NB4 (cell line): Measurements from ENCODE around the gene NEB.
"Not testable (repeated sequence)": the region's sequence is repeated elsewhere in the genome, so short reads cannot be mapped to it uniquely, and the experiment has no call there.

Source experiments
- DNase-seq: peaks from one replicate; pipeline ENCODE4 v3.0.0; 2010; ENCODE audit warnings: low read depth
- H3K4me3 ChIP-seq: one replicate; pipeline ENCODE4 v1.5.1; 2011; ENCODE audit warnings: mild to moderate bottlenecking, low read depth, low read length, moderate library complexity
- CTCF ChIP-seq: IDR thresholded peaks from one replicate; pipeline ENCODE4 v1.5.1; 2012; ENCODE audit warnings: low read depth, low read length
- MAX ChIP-seq: IDR thresholded peaks from 2 replicates; pipeline ENCODE4 v1.6.1; 2011; ENCODE audit warnings: low read depth, low read length
- MYC ChIP-seq: IDR thresholded peaks from 2 replicates; pipeline ENCODE4 v1.6.1; 2011; ENCODE audit warnings: low read depth, low read length
- POLR2A ChIP-seq: IDR thresholded peaks from 2 replicates; pipeline ENCODE4 v1.6.1; 2011; ENCODE audit warnings: mild to moderate bottlenecking; ENCODE audit not compliant: insufficient read length; ENCODE audit errors: extremely low read depth

The NEB gene

GRCh38 chr2:151611351-151611750 lies 122.9 kb downstream of the NEB start:
- no peak for DNase-seq
- no peak for TF ChIP-seq CTCF
- no peak for TF ChIP-seq MAX
- no peak for TF ChIP-seq POLR2A
- no peak for TF ChIP-seq MYC
- no peak overlapping the region for H3K4me3 ChIP-seq

GRCh38 chr2:151610310-151610709 lies 124.0 kb downstream of the NEB start:
- DNase-seq: no peak
- TF ChIP-seq MAX (no peak), CTCF (no peak), POLR2A (no peak), MYC (no peak)
- no peak overlapping the region for H3K4me3 ChIP-seq

- H3K4me3 ChIP-seq: no peak overlapping the region
- no peak for DNase-seq
- no peak for TF ChIP-seq MAX
- no peak for TF ChIP-seq MYC
- no peak for TF ChIP-seq CTCF
- TF ChIP-seq POLR2A: no peak
These were observed 124.6 kb downstream of the NEB start for GRCh38 chr2:151609705-151610104.

GRCh38 chr2:151607459-151608424 lies 126.5 kb downstream of the NEB start:
- DNase-seq: not testable (repeated sequence)

GRCh38 chr2:151603530-151603929 lies 130.7 kb downstream of the NEB start:
- DNase-seq, H3K4me3 ChIP-seq: not testable (repeated sequence)

More at GRCh38 chr2:151607459-151608424, 126.5 kb downstream of the NEB start:
- H3K4me3 ChIP-seq: not testable (repeated sequence)

GRCh38 chr2:151602402-151602801 lies 131.9 kb downstream of the NEB start:
- not testable (repeated sequence) for H3K4me3 ChIP-seq, DNase-seq

GRCh38 chr2:151601803-151602202 lies 132.5 kb downstream of the NEB start:
- DNase-seq, H3K4me3 ChIP-seq: not testable (repeated sequence)

- DNase-seq, H3K4me3 ChIP-seq: not testable (repeated sequence)
These were observed 137.2 kb downstream of the NEB start for GRCh38 chr2:151596903-151597608.

GRCh38 chr2:151591908-151592255 lies 142.4 kb downstream of the NEB start:
- not testable (repeated sequence) for H3K4me3 ChIP-seq, DNase-seq

GRCh38 chr2:151591250-151591907 lies 142.9 kb downstream of the NEB start:
- DNase-seq, H3K4me3 ChIP-seq: not testable (repeated sequence)

- not testable (repeated sequence) for DNase-seq, H3K4me3 ChIP-seq
These were observed 153.0 kb downstream of the NEB start for GRCh38 chr2:151581300-151581699.

GRCh38 chr2:151580697-151581096 lies 153.6 kb downstream of the NEB start:
- not testable (repeated sequence) for H3K4me3 ChIP-seq, DNase-seq
